ENCODE data around the gene KIAA1586.
"Not testable (repeated sequence)": the region's sequence is repeated elsewhere in the genome, so short reads cannot be mapped to it uniquely, and the experiment has no call there.

The KIAA1586 gene

DNA sequence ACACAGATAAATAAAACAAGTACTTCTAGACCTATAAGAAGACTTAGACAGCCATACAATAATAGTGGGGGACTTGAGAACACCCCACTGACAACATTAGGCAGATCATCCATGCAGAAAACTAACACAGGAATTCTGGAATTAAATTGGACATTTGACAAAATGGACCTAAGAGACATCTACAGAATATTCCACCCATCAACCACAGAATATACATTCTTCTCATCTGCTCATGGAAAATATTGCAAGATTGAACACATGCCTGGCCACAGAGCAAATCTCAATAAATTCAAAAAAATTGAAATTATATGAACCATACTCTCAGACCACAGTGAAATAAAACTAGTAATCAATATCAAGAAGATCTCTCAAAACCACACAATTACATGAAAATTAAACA is 44.3 kb upstream of the KIAA1586 start:
- Histone ChIP-seq H3K27me3 (ENCODE audit: insufficient read depth, low read length, poor library complexity, severe bottlenecking) (no peaks in the 10 kb centered on the region), H3K9ac (ENCODE audit: low read depth, low read length, poor library complexity, severe bottlenecking) (no peak overlapping the region), H3K9me2 (replicated peaks; ENCODE audit: low read depth, low read length) (no peaks in the 10 kb centered on the region), H3K4me1 (ENCODE audit: insufficient read depth, low read length, poor library complexity, severe bottlenecking) (no peaks in the 10 kb centered on the region), H2AFZ (ENCODE audit: low read length) (no peak overlapping the region), H3K79me2 (ENCODE audit: insufficient read depth, low read length) (no peaks in the 10 kb centered on the region), H3K9me3 (ENCODE audit: insufficient read depth, low read depth, low read length) (peaks cover 4% of the 10 kb centered on the region; the same call in 1 of the 2 replicates), H3K4me2 (ENCODE audit: low read depth, low read length, poor library complexity, severe bottlenecking) (no peak overlapping the region), H3K36me3 (ENCODE audit: insufficient read depth, low read length) (no peaks in the 10 kb centered on the region), H3K4me3 (ENCODE audit: low read length, poor library complexity, severe bottlenecking) (no peak overlapping the region), H3F3A (ENCODE audit: low read depth) (no peaks in the 10 kb centered on the region), H4K20me1 (ENCODE audit: insufficient read depth, low read length, poor library complexity, severe bottlenecking) (no peaks in the 10 kb centered on the region)
- TF ChIP-seq, protein P1, sequence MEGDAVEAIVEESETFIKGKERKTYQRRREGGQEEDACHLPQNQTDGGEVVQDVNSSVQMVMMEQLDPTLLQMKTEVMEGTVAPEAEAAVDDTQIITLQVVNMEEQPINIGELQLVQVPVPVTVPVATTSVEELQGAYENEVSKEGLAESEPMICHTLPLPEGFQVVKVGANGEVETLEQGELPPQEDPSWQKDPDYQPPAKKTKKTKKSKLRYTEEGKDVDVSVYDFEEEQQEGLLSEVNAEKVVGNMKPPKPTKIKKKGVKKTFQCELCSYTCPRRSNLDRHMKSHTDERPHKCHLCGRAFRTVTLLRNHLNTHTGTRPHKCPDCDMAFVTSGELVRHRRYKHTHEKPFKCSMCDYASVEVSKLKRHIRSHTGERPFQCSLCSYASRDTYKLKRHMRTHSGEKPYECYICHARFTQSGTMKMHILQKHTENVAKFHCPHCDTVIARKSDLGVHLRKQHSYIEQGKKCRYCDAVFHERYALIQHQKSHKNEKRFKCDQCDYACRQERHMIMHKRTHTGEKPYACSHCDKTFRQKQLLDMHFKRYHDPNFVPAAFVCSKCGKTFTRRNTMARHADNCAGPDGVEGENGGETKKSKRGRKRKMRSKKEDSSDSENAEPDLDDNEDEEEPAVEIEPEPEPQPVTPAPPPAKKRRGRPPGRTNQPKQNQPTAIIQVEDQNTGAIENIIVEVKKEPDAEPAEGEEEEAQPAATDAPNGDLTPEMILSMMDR (conservative IDR thresholded peaks at IDR 0.05; ENCODE audit: low read length): no peak

DNA sequence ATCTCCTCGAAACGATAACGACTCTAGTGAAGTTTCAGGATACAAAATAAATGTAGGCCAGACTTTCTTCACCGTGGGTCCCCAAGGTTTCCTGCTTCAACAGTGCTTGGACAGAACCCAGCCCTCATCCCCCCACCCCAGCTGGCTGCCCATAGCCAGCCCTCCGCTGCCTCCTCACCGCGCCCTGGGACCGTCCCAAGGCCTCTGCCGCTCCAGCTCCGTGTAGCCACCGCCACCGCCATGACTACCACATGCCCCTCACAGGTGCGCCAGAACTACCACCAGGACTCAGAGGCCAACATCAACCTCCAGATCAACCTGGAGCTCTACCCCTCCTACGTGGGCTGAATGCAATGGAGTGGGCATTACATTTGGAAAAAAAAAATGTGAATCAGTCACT is 42.2 kb upstream of the KIAA1586 start:
- H2AFZ ChIP-seq (ENCODE audit: low read length): no peak overlapping the region
- no peak overlapping the region for H3K4me3 ChIP-seq (ENCODE audit: low read length, poor library complexity, severe bottlenecking)
- no peaks in the 10 kb centered on the region for H4K20me1 ChIP-seq (ENCODE audit: insufficient read depth, low read length, poor library complexity, severe bottlenecking)
- no peaks in the 10 kb centered on the region for H3K9me2 ChIP-seq (replicated peaks; ENCODE audit: low read depth, low read length)
- H3K9me3 ChIP-seq (ENCODE audit: insufficient read depth, low read depth, low read length): no peaks in the 10 kb centered on the region; the same call in 1 of the 2 replicates
- H3K4me1 ChIP-seq (ENCODE audit: insufficient read depth, low read length, poor library complexity, severe bottlenecking): no peaks in the 10 kb centered on the region
- H3K27me3 ChIP-seq (ENCODE audit: insufficient read depth, low read length, poor library complexity, severe bottlenecking): no peaks in the 10 kb centered on the region
- H3K79me2 ChIP-seq (ENCODE audit: insufficient read depth, low read length): no peaks in the 10 kb centered on the region
- H3F3A ChIP-seq (ENCODE audit: low read depth): no peaks in the 10 kb centered on the region
- H3K36me3 ChIP-seq (ENCODE audit: insufficient read depth, low read length): no peaks in the 10 kb centered on the region
- TF ChIP-seq EZH2phosphoT487 (IDR thresholded peaks at IDR 0.05; ENCODE audit: borderline replicate concordance): no peak
- TF ChIP-seq, protein P1 (conservative IDR thresholded peaks at IDR 0.05; ENCODE audit: low read length): no peak
- no peak overlapping the region for H3K9ac ChIP-seq (ENCODE audit: low read depth, low read length, poor library complexity, severe bottlenecking)
- no peak overlapping the region for H3K4me2 ChIP-seq (ENCODE audit: low read depth, low read length, poor library complexity, severe bottlenecking)

DNA sequence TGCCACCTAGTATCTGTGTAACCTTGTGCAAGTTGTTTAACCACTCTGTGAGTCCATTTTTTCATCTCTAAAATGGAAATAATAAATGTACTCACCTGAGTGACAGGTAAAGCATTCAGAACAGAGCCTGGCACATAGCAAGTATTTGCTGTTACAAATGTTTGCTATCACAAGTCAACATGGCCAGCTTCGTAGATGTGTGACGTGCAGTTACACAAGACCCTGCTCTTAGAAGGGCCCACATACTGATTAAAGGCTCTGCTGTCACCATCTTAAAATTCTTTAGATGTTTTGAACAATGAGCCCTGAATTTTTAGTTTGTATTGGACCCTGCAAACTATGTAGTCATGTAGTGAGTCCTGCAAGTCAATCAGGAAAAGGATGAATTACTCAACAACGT is 40.4 kb upstream of the KIAA1586 start:
- no peak overlapping the region for H3K4me2 ChIP-seq (ENCODE audit: low read depth, low read length, poor library complexity, severe bottlenecking)
- no peaks in the 10 kb centered on the region for H3K4me1 ChIP-seq (ENCODE audit: insufficient read depth, low read length, poor library complexity, severe bottlenecking)
- no peak overlapping the region for H3K4me3 ChIP-seq (ENCODE audit: low read length, poor library complexity, severe bottlenecking)
- no peak overlapping the region for H3K9ac ChIP-seq (ENCODE audit: low read depth, low read length, poor library complexity, severe bottlenecking)
- H4K20me1 ChIP-seq (ENCODE audit: insufficient read depth, low read length, poor library complexity, severe bottlenecking): no peaks in the 10 kb centered on the region
- no peaks in the 10 kb centered on the region for H3K27me3 ChIP-seq (ENCODE audit: insufficient read depth, low read length, poor library complexity, severe bottlenecking)
- no peaks in the 10 kb centered on the region for H3K9me2 ChIP-seq (replicated peaks; ENCODE audit: low read depth, low read length)
- TF ChIP-seq EZH2phosphoT487 (IDR thresholded peaks at IDR 0.05; ENCODE audit: borderline replicate concordance): no peak
- TF ChIP-seq, protein P1 (conservative IDR thresholded peaks at IDR 0.05; ENCODE audit: low read length): no peak
- no peaks in the 10 kb centered on the region for H3K9me3 ChIP-seq (ENCODE audit: insufficient read depth, low read depth, low read length)
- no peaks in the 10 kb centered on the region for H3K36me3 ChIP-seq (ENCODE audit: insufficient read depth, low read length)
- no peak overlapping the region for H2AFZ ChIP-seq (ENCODE audit: low read length)
- H3F3A ChIP-seq (ENCODE audit: low read depth): no peaks in the 10 kb centered on the region
- H3K79me2 ChIP-seq (ENCODE audit: insufficient read depth, low read length): no peaks in the 10 kb centered on the region

DNA sequence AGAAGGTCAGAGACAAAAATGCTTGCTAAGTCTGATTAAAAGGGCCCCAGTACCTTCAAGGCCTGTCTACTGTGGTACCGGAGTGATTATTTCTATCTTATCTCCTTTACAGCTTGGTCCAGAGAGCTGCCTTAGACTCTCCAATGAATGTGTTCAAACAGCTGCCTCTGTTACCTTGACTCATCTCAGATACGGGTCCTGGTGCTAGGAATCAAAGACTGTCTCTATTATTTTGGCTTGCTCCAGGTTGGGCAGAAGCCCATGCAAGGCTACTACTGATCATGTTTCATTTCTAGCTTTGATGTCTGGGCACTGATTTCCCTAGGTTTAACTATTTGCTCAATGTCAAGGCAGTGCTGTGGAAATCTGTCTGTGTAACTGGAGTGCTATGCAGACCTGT is 38.4 kb upstream of the KIAA1586 start:
- H4K20me1 ChIP-seq (ENCODE audit: insufficient read depth, low read length, poor library complexity, severe bottlenecking); H3K4me3 ChIP-seq (ENCODE audit: low read length, poor library complexity, severe bottlenecking); H3K79me2 ChIP-seq (ENCODE audit: insufficient read depth, low read length); H3K9me3 ChIP-seq (ENCODE audit: insufficient read depth, low read depth, low read length); H3K9ac ChIP-seq (ENCODE audit: low read depth, low read length, poor library complexity, severe bottlenecking); H3K27me3 ChIP-seq (ENCODE audit: insufficient read depth, low read length, poor library complexity, severe bottlenecking); H3K4me1 ChIP-seq (ENCODE audit: insufficient read depth, low read length, poor library complexity, severe bottlenecking); H3K9me2 ChIP-seq (replicated peaks; ENCODE audit: low read depth, low read length); H3K4me2 ChIP-seq (ENCODE audit: low read depth, low read length, poor library complexity, severe bottlenecking); H3F3A ChIP-seq (ENCODE audit: low read depth); H3K36me3 ChIP-seq (ENCODE audit: insufficient read depth, low read length); H2AFZ ChIP-seq (ENCODE audit: low read length): not testable (repeated sequence)
